HG03103 (cell line): ENCODE results near the gene PTPRK.

Source experiments
- ATAC-seq: cut with Tn5 transposase; IDR thresholded peaks from one replicate; pipeline ENCODE4 v1.9.1; 2021; ENCODE audit warnings: low read depth; ENCODE audit not compliant: unreplicated experiment

The PTPRK gene

GRCh38 chr6:128161263-128161662, 359.1 kb downstream of the PTPRK start:
- no peak for ATAC-seq

GRCh38 chr6:128158496-128158895, 361.9 kb downstream of the PTPRK start:
- ATAC-seq, result no peak

- no peak for ATAC-seq
Observed at GRCh38 chr6:128156321-128157111, 363.9 kb downstream of the PTPRK start.

- no peak for ATAC-seq
Observed at GRCh38 chr6:128155826-128156225, 364.6 kb downstream of the PTPRK start.

GRCh38 chr6:128152551-128152950, 367.8 kb downstream of the PTPRK start:
- ATAC-seq, result no peak

GRCh38 chr6:128150376-128150775, 370.0 kb downstream of the PTPRK start:
- ATAC-seq, result no peak

- no peak for ATAC-seq
Observed at GRCh38 chr6:128149796-128150195, 370.6 kb downstream of the PTPRK start.

GRCh38 chr6:128144320-128144719, 376.1 kb downstream of the PTPRK start:
- ATAC-seq, result no peak

GRCh38 chr6:128141932-128142331, 378.5 kb downstream of the PTPRK start:
- ATAC-seq, result no peak

- ATAC-seq, result no peak
Observed at GRCh38 chr6:128139519-128139918, 380.9 kb downstream of the PTPRK start.

GRCh38 chr6:128138694-128139093, 381.7 kb downstream of the PTPRK start:
- no peak for ATAC-seq

- ATAC-seq, result no peak
Observed at GRCh38 chr6:128135325-128135724, 385.1 kb downstream of the PTPRK start.

- ATAC-seq, result no peak
Observed at GRCh38 chr6:128131566-128131965, 388.8 kb downstream of the PTPRK start.

GRCh38 chr6:128131036-128131435, 389.4 kb downstream of the PTPRK start:
- ATAC-seq, result no peak

- no peak for ATAC-seq
Observed at GRCh38 chr6:128129679-128130078, 390.7 kb downstream of the PTPRK start.

GRCh38 chr6:128127650-128128049, 392.7 kb downstream of the PTPRK start:
- ATAC-seq, result no peak

GRCh38 chr6:128124713-128125112, 395.7 kb downstream of the PTPRK start:
- ATAC-seq, result no peak

- no peak for ATAC-seq
Observed at GRCh38 chr6:128121610-128122009, 398.8 kb downstream of the PTPRK start.

GRCh38 chr6:128121190-128121589, 399.2 kb downstream of the PTPRK start:
- ATAC-seq, result no peak

- no peak for ATAC-seq
Observed at GRCh38 chr6:128118401-128118800, 402.0 kb downstream of the PTPRK start.

GRCh38 chr6:128117916-128118315, 402.5 kb downstream of the PTPRK start:
- no peak for ATAC-seq

GRCh38 chr6:128114164-128114563, 406.2 kb downstream of the PTPRK start:
- ATAC-seq, result no peak

GRCh38 chr6:128112494-128112893, 407.9 kb downstream of the PTPRK start:
- no peak for ATAC-seq
